ENCODE measurements around the gene CRAMP1. TPM values are rescaled to one million over a fixed set of nuclear protein-coding genes. Genes with fewer than 3 reads are reported as not detected.

CRAMP1 gene
- total RNA-seq, 1 experiment from 2014 or later: 33.0 TPM

DNA sequence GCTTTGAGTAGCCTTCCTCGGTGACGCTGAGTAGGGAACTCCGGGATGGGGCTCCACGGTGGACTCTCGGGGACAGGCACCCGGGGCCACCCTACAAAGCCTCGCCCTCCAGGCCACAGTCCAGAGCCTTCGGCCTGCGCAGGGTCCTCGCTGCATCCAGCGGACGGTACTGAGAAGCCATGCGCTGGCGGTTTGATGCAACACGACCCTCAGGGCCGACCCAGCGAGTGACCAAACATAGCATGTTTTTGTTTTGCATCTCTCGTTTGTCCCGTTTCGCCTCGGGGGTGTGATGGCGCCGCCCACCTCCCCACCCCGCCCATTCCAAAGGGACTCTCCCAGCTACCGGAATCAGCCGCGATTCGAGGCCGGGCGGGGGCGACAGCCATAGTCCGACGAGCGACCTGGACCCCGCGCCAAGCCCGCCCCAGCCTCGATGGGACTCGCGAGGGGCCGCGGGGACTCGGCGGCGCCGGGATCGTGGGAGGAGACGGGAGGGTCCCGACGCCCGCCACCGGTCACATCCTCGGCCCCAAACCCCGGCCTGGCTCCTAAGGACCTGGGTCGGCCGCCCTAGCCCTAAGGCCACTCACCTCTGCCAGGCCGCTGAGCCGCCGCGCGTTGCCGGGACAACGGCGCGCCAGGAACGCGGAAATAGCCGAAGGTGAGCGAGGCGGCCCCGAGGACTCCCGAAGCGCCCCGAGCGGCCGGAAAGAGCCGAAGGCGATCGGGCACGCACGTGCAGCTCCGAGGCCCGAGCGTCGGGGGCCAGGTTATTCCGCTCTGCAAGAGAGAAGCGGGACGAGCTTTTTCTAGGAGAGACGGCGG lies 1.9 kb upstream of the CRAMP1 start:
- Histone ChIP-seq H3K27ac (ENCODE audit: low read depth, low read length, poor library complexity, severe bottlenecking) (peak overlapping the region; percentile 78), H3K9me3 (ENCODE audit: low read depth, low read length, poor library complexity, severe bottlenecking) (no peaks in the 10 kb centered on the region), H3K4me1 (ENCODE audit: insufficient read depth, low read length, poor library complexity, severe bottlenecking) (peaks cover 8% of the 10 kb centered on the region), H3K4me3 (ENCODE audit: low read depth, low read length, poor library complexity, severe bottlenecking) (peak overlapping the region; percentile 87), H3K36me3 (ENCODE audit: insufficient read depth, low read length, poor library complexity, severe bottlenecking) (peaks cover 7% of the 10 kb centered on the region), H3K27me3 (replicated peaks; ENCODE audit: insufficient read depth, low read depth, low read length, poor library complexity) (no peaks in the 10 kb centered on the region)
- BruUV-seq (replicated peaks): no TSS peak
- no peak for TF ChIP-seq EZH2 (IDR thresholded peaks at IDR 0.05; ENCODE audit: borderline replicate concordance, low read depth, low read length, poor library complexity, severe bottlenecking)
- TF ChIP-seq, protein P1, sequence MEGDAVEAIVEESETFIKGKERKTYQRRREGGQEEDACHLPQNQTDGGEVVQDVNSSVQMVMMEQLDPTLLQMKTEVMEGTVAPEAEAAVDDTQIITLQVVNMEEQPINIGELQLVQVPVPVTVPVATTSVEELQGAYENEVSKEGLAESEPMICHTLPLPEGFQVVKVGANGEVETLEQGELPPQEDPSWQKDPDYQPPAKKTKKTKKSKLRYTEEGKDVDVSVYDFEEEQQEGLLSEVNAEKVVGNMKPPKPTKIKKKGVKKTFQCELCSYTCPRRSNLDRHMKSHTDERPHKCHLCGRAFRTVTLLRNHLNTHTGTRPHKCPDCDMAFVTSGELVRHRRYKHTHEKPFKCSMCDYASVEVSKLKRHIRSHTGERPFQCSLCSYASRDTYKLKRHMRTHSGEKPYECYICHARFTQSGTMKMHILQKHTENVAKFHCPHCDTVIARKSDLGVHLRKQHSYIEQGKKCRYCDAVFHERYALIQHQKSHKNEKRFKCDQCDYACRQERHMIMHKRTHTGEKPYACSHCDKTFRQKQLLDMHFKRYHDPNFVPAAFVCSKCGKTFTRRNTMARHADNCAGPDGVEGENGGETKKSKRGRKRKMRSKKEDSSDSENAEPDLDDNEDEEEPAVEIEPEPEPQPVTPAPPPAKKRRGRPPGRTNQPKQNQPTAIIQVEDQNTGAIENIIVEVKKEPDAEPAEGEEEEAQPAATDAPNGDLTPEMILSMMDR (conservative IDR thresholded peaks at IDR 0.05; ENCODE audit: low read depth, low read length): no peak
- ChIA-PET CTCF (interaction anchor here (1.9 kb wide), 1 partner anchor 96 kb away, joined by 8 read pairs; the partner anchor contains the start of gene MAPK8IP3), POLR2A (ENCODE audit: low non-redundant PET) (interaction anchor here (0.6 kb wide), 1 partner anchor 1496 kb away, joined by 5 read pairs; no protein-coding TSS in a partner anchor)
- intact Hi-C loops (cut with micrococcal nuclease; ENCODE audit: unreplicated experiment): no loop called here
- peak; percentile 95 for DNase-seq (ENCODE audit: low spot score)

DNA sequence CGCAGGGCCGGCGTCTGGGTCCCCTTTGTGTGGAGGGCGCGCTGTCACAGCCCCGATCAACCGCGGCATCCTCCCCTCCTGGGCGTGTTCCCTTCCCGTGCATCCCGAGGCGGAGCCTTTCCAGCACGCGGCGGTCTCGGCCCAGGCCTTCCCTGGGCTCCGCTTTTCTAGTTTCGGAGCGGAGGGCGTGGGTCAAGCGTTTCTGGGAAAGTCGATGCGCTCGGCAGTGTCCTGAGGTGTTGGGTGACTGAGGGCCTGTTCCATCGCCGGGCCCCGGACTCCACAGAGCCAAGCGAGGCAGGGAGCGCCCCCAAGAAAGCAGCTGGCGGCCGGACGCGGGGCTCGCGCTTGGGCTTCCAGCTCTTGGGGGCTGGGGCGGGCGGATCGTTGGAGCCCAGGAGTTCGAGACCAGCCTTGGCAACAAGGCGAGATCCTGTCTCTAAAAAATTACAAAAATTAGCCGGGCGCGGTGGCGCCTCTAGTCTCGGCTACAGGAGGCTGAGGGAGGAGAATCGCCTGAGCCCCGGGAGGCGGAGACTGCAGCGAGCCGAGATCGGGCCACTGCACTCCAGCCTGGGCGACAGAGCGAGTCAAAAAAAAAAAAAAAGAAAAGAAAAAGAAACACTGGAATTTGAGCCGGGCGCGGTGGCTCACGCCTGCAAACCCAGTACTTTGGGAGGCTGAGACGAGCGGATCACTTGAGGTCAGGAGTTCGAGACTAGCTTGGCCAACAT lies 1.1 kb upstream of the CRAMP1 start:
- peaks cover 7% of the 10 kb centered on the region for H3K36me3 ChIP-seq (ENCODE audit: insufficient read depth, low read length, poor library complexity, severe bottlenecking)
- intact Hi-C loops (cut with micrococcal nuclease; ENCODE audit: unreplicated experiment): no loop called here
- H3K27me3 ChIP-seq (replicated peaks; ENCODE audit: insufficient read depth, low read depth, low read length, poor library complexity): no peaks in the 10 kb centered on the region
- BruUV-seq (replicated peaks): no TSS peak
- CTCF ChIA-PET: interaction anchor here (1.9 kb wide), 1 partner anchor 95 kb away, joined by 8 read pairs; the partner anchor contains the start of gene MAPK8IP3
- no peak for DNase-seq (ENCODE audit: low spot score)
- peak overlapping the region; percentile 78 for H3K27ac ChIP-seq (ENCODE audit: low read depth, low read length, poor library complexity, severe bottlenecking)
- no peaks in the 10 kb centered on the region for H3K9me3 ChIP-seq (ENCODE audit: low read depth, low read length, poor library complexity, severe bottlenecking)
- no peak for TF ChIP-seq EZH2 (IDR thresholded peaks at IDR 0.05; ENCODE audit: borderline replicate concordance, low read depth, low read length, poor library complexity, severe bottlenecking)
- TF ChIP-seq, protein P1 (conservative IDR thresholded peaks at IDR 0.05; ENCODE audit: low read depth, low read length): no peak
- peak overlapping the region; percentile 87 for H3K4me3 ChIP-seq (ENCODE audit: low read depth, low read length, poor library complexity, severe bottlenecking)
- POLR2A ChIA-PET (ENCODE audit: low non-redundant PET): interaction anchor here (0.6 kb wide), 1 partner anchor 1495 kb away, joined by 5 read pairs; no protein-coding TSS in a partner anchor
- H3K4me1 ChIP-seq (ENCODE audit: insufficient read depth, low read length, poor library complexity, severe bottlenecking): peaks cover 14% of the 10 kb centered on the region

DNA sequence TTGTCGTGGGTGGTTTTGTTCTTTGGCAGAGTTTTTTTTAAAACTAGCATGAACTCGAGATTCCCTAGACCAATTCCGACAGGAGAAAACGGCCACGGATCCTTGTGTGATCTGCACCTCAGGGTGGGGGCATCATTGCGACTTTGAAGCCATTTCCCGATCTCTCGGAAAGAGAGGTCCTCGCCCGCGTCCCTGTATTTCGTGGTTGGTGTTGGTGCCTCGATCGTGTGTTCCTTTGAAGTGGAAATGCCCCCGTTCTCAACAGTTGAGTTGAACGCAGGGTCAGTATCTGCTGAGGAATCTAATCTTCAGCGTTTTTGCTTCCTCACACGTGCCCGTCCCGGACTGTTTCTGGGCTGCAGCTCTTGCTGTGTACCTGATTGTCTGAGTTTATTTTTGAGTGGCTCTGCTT lies 1.1 kb downstream of the CRAMP1 start:
- ChIA-PET POLR2A (ENCODE audit: low non-redundant PET) (no interaction called here), CTCF (no interaction called here)
- peaks cover 17% of the 10 kb centered on the region for H3K36me3 ChIP-seq (ENCODE audit: insufficient read depth, low read length, poor library complexity, severe bottlenecking)
- TF ChIP-seq, protein P1 (conservative IDR thresholded peaks at IDR 0.05; ENCODE audit: low read depth, low read length): no peak
- no peak for TF ChIP-seq EZH2 (IDR thresholded peaks at IDR 0.05; ENCODE audit: borderline replicate concordance, low read depth, low read length, poor library complexity, severe bottlenecking)
- no peak for DNase-seq (ENCODE audit: low spot score)
- H3K27ac ChIP-seq (ENCODE audit: low read depth, low read length, poor library complexity, severe bottlenecking): peak overlapping the region; percentile 69
- H3K4me1 ChIP-seq (ENCODE audit: insufficient read depth, low read length, poor library complexity, severe bottlenecking): peaks cover 14% of the 10 kb centered on the region
- H3K27me3 ChIP-seq (replicated peaks; ENCODE audit: insufficient read depth, low read depth, low read length, poor library complexity): no peaks in the 10 kb centered on the region
- BruUV-seq (replicated peaks): no TSS peak
- intact Hi-C loops (cut with micrococcal nuclease; ENCODE audit: unreplicated experiment): no loop called here
- H3K4me3 ChIP-seq (ENCODE audit: low read depth, low read length, poor library complexity, severe bottlenecking): peak overlapping the region; percentile 87
- no peaks in the 10 kb centered on the region for H3K9me3 ChIP-seq (ENCODE audit: low read depth, low read length, poor library complexity, severe bottlenecking)

All from A673 (cell line).